OCI-LY3 (cell line): ENCODE data around the gene PLBD1.

Source experiments
- H2AFZ ChIP-seq: fragments of 200-600, 300-600 bp; shearing (Covaris generic); 2 replicates; pipeline ENCODE4 v1.6.0; 2014; ENCODE audit warnings: antibody characterized with exemption, low read depth, low read length
- H3K27ac ChIP-seq: fragments of 200-600, 300-600 bp; sonication (generic); 2 replicates; pipeline ENCODE4 v1.5.1; 2014; ENCODE audit warnings: mild to moderate bottlenecking, low read length, moderate library complexity, mixed read lengths
- H3K27me3 ChIP-seq: fragments of 200-600, 300-600 bp; sonication (generic); 2 replicates; pipeline ENCODE4 v1.6.1; 2014; ENCODE audit warnings: low read depth, low read length, mixed read lengths
- H3K36me3 ChIP-seq: fragments of 200-600, 300-600 bp; sonication (generic); replicated peaks from 2 replicates; pipeline ENCODE3; 2014; ENCODE audit warnings: low read depth, low read length, mixed read lengths
- H3K4me1 ChIP-seq: fragments of 300-600, 200-600 bp; sonication (generic); 2 replicates; pipeline ENCODE4 v1.6.1; 2014; ENCODE audit warnings: low read length, mixed read lengths
- H3K4me2 ChIP-seq: fragments of 200-600, 300-600 bp; sonication (generic); 2 replicates; pipeline ENCODE4 v1.6.1; 2014; ENCODE audit warnings: low read length, mixed read lengths
- H3K4me3 ChIP-seq: fragments of 300-600, 200-600 bp; sonication (generic); 2 replicates; pipeline ENCODE4 v1.5.1; 2014; ENCODE audit warnings: antibody characterized with exemption, mild to moderate bottlenecking, low read length, moderate library complexity
- H3K79me2 ChIP-seq: fragments of 300-600, 200-600 bp; shearing (Covaris generic); 2 replicates; pipeline ENCODE4 v1.6.1; 2014; ENCODE audit warnings: mild to moderate bottlenecking, low read length, mixed read lengths
- H3K9ac ChIP-seq: fragments of 300-600, 200-600 bp; shearing (Covaris generic); 2 replicates; pipeline ENCODE4 v1.6.0; 2014; ENCODE audit warnings: mild to moderate bottlenecking, low read length, moderate library complexity
- H3K9me3 ChIP-seq: fragments of 200-600, 300-600 bp; shearing (Covaris generic); 2 replicates; pipeline ENCODE4 v1.6.1; 2014; ENCODE audit warnings: low read length, mixed read lengths; ENCODE audit not compliant: insufficient read depth
- H4K20me1 ChIP-seq: fragments of 200-600, 300-600 bp; sonication (generic); 2 replicates; pipeline ENCODE4 v1.6.1; 2016; ENCODE audit warnings: low read length, mixed read lengths; ENCODE audit not compliant: insufficient read depth
- EZH2phosphoT487 ChIP-seq: fragments of 200-600 bp; shearing (Covaris generic); IDR thresholded peaks from 2 replicates; pipeline ENCODE4 v1.6.1; 2018; ENCODE audit warnings: antibody characterized with exemption, mixed run types, low read depth
- TF ChIP-seq, protein P1 (sequence below): fragments of 200-600, 300-600 bp; sonication (generic); IDR thresholded peaks from 2 replicates; pipeline ENCODE4 v1.5.1; 2014; ENCODE audit warnings: antibody characterized with exemption, low read length, low read depth

The PLBD1 gene

GRCh38 chr12:14564336-14564959 is 3.2 kb downstream of the PLBD1 start:
- Histone ChIP-seq H2AFZ (no peak overlapping the region), H3K4me1 (peaks cover 16% of the 10 kb centered on the region), H4K20me1 (no peaks in the 10 kb centered on the region), H3K4me2 (no peak overlapping the region), H3K9me3 (no peaks in the 10 kb centered on the region), H3K27me3 (no peaks in the 10 kb centered on the region), H3K79me2 (no peaks in the 10 kb centered on the region), H3K27ac (no peak overlapping the region), H3K4me3 (no peak overlapping the region), H3K36me3 (no peaks in the 10 kb centered on the region), H3K9ac (no peak overlapping the region)
- no peak for TF ChIP-seq EZH2phosphoT487
- TF ChIP-seq, protein P1, sequence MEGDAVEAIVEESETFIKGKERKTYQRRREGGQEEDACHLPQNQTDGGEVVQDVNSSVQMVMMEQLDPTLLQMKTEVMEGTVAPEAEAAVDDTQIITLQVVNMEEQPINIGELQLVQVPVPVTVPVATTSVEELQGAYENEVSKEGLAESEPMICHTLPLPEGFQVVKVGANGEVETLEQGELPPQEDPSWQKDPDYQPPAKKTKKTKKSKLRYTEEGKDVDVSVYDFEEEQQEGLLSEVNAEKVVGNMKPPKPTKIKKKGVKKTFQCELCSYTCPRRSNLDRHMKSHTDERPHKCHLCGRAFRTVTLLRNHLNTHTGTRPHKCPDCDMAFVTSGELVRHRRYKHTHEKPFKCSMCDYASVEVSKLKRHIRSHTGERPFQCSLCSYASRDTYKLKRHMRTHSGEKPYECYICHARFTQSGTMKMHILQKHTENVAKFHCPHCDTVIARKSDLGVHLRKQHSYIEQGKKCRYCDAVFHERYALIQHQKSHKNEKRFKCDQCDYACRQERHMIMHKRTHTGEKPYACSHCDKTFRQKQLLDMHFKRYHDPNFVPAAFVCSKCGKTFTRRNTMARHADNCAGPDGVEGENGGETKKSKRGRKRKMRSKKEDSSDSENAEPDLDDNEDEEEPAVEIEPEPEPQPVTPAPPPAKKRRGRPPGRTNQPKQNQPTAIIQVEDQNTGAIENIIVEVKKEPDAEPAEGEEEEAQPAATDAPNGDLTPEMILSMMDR, result no peak

DNA sequence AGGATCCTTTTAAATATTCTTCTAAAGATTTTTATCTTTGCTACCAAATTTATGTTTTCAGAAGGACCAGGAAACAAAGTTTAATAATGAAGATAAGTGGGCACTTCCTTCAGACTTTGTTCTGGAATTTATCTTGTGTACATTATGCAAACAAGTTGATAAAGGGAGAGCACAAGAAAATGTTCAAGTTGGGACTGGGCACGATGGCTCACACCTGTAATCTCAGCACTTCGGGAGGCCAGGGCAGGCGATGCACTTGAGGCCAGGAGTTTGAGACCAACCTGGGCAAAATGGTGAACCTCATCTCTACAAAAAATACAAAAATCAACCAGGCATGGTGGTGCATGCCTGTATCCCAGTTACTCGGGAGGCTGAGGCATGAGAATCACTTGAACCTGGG is 4.6 kb downstream of the PLBD1 start:
- Histone ChIP-seq H3K27ac (no peak overlapping the region), H4K20me1 (no peaks in the 10 kb centered on the region), H3K9ac (no peak overlapping the region), H3K79me2 (no peaks in the 10 kb centered on the region), H3K27me3 (no peaks in the 10 kb centered on the region), H3K36me3 (no peaks in the 10 kb centered on the region), H2AFZ (no peak overlapping the region), H3K4me1 (peaks cover 22% of the 10 kb centered on the region), H3K9me3 (no peaks in the 10 kb centered on the region), H3K4me2 (no peak overlapping the region), H3K4me3 (no peak overlapping the region)
- TF ChIP-seq EZH2phosphoT487, result no peak
- TF ChIP-seq, protein P1, result no peak

DNA sequence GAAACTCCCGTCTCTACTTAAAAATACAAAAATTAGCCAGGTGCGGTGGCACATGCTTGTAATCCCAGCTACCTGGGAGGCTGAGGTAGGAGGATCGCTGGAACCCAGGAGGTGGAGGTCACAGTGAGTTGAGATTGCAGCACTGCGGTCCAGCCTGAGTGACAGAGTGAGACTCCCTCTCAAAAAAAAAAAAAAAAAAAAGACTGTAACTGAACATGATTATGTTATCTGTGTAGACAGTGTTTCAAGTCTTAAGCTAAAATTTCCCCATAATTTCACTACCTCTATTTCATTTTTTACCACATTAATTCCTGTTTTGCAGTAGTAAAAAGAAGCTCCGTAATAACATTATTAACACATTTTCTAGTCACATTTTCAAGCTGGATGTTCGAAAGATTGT is 5.4 kb downstream of the PLBD1 start:
- Histone ChIP-seq H3K27me3 (no peaks in the 10 kb centered on the region), H3K9ac (no peak overlapping the region), H3K4me3 (no peak overlapping the region; the same call in 1 of the 2 replicates), H3K4me2 (peak overlapping the region; percentile 55), H3K9me3 (no peaks in the 10 kb centered on the region), H3K4me1 (peaks cover 22% of the 10 kb centered on the region), H4K20me1 (no peaks in the 10 kb centered on the region), H2AFZ (no peak overlapping the region), H3K27ac (no peak overlapping the region), H3K36me3 (no peaks in the 10 kb centered on the region), H3K79me2 (no peaks in the 10 kb centered on the region)
- TF ChIP-seq, protein P1, result no peak
- no peak for TF ChIP-seq EZH2phosphoT487

DNA sequence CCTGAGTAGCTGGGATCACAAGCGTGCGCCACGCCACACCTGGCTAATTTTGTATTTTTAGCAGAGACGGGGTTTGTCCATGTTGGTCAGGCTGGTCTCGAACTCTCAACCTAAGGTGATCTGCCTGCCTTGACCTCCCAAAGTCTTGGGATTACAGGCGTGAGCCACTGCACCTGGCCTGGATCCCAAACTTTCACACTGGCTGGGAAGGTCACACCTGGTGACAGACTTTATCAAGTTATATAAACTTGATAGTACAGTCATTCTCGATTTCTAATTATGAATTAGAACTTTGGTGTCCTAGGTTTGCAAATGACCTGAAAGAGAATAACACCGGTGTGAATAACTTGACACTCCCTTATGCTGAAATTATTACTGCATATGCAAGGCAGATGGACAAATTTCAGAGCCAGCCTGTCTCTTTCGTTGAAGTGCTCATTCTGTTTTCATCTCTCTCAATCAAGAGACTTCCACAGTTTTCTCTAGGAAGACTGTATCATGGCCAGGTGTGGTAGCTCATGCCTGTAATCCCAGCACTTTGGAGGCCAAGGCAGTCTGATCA is 5.9 kb downstream of the PLBD1 start:
- no peak overlapping the region for H3K27ac ChIP-seq
- H3K9ac ChIP-seq, result no peak overlapping the region
- H3K9me3 ChIP-seq, result no peaks in the 10 kb centered on the region
- no peaks in the 10 kb centered on the region for H3K36me3 ChIP-seq
- peaks cover 22% of the 10 kb centered on the region for H3K4me1 ChIP-seq
- no peaks in the 10 kb centered on the region for H3K79me2 ChIP-seq
- no peaks in the 10 kb centered on the region for H3K27me3 ChIP-seq
- no peak overlapping the region for H3K4me3 ChIP-seq
- H3K4me2 ChIP-seq, result peak overlapping the region; percentile 55
- no peak overlapping the region for H2AFZ ChIP-seq
- H4K20me1 ChIP-seq, result no peaks in the 10 kb centered on the region
- TF ChIP-seq EZH2phosphoT487, result no peak
- TF ChIP-seq, protein P1, result no peak
